ENCODE data around the gene PSEN2.
"Not testable (repeated sequence)": the region's sequence is repeated elsewhere in the genome, so short reads cannot be mapped to it uniquely, and the experiment has no call there.

Gene PSEN2

DNA sequence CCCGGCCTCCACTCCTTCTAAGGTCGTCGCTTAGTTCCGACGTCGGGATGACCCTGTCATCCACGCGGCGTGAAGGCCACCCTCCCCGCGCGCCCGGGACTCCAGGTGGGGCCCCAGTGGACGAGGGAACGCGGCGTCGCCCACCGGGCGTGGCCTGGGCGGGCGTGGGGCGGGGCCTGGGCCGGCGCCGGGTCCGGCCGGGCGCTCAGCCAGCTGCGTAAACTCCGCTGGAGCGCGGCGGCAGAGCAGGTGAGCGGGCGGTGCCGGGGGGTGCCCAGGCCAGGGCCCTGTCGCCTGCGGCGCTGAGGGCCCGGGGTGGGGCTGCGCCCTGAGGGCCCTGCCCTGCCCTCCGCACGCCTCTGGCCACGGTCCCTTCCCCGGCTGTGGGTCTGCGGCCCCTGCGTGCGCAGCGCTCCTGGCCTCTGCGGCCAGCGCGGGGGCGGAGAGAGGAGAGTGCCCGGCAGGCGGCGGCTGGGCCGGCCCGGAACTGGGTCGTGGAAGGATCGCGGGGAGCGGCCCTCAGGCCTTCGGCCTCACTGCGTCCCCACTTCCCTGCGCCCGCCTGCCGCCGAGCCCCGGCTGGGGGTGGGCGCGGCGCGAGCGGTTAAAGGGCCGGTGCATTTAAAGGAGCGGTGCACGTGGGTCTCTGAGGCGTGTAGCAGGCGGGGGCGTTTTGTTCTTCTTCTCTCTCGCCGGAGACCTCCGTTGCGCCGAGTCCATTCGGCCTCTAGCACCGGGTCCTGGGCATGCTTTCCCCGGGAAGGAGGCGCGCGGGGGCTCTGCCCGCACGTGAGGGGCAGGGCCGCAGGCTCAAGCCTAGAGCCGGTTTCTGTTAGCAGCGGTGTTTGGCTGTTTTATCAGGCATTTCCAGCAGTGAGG, at the start of gene PSEN2:
Gene PSEN2, plus strand, starts transcription at position 216 of the 879 bp plus-strand sequence. CDS start 11,292 bp downstream, outside the sequence.
- DNase-seq: peak; percentile 61 to 68

DNA sequence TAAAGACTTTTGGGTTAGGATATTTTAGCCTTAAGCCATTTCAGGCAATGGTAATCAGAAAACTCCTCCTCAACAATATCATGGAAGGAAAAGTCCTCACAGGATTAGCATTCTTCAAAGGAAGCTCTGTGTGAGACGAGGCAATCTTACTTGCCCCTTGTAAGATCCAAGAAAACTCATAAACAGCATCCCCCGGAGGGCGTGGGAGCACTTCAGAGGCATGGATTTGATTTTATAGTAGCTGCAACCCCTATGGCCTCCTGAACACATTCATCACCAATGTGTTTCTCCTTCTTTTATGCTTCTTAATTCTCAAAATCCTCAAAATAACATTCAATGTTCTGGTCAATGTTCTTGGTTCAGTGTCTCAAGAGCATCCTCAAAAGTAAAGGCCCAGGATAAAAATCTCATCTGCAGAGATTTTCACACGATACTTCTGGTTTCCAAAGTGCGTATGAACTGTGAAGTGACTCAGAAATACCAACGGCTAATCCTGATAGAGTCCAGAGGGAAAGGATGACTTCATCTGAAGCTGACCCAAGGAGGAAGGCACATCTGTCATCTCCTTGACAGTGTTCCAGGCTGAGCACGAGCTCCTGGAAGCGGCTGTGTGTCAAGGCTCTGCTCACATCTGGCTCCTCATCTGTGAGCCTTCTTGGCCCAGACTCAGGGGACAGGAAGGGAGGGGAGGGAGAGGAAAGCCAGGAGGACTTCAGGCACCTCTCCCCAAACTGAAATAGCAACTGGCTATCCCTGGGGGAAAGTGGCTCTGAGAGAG, 49.3 kb upstream of the PSEN2 start:
- DNase-seq: no peak

DNA sequence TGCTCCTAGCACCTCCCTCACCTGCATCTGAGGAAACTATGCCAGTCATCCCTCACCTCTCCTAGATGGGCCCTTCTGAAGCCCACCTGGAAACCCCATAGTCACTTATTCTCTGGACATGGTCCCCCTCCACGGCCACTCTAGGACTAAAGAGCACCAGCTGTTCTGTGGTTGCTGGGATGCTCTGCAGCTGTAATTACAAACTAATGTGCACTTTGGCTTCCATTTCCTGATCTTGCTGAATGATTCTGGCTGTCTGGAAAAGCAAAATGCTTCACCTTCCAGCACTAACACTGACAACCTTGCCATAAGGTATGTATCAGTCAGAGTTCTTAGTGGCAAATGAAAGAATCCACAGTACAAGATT, 48.7 kb upstream of the PSEN2 start:
- no peak for DNase-seq

DNA sequence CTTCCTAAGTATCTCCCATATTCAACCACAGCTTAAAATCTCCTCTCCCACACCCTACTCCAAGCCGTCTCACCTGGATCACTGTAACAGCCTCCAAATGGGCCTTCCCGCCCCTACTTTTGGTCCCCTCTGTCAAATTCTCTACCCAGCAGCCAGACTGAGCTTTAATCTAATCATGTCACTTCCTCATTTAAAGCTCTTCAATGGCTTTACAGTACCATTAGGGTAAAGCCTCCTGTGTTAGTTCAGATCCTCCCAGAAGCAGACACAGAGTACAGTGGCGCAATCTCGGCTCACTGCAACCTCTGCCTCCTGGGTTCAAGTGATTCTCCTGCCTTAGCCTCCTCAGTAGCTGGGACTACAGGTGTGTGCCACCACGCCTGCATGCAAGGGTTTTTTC, 46.8 kb upstream of the PSEN2 start:
- no peak for DNase-seq

DNA sequence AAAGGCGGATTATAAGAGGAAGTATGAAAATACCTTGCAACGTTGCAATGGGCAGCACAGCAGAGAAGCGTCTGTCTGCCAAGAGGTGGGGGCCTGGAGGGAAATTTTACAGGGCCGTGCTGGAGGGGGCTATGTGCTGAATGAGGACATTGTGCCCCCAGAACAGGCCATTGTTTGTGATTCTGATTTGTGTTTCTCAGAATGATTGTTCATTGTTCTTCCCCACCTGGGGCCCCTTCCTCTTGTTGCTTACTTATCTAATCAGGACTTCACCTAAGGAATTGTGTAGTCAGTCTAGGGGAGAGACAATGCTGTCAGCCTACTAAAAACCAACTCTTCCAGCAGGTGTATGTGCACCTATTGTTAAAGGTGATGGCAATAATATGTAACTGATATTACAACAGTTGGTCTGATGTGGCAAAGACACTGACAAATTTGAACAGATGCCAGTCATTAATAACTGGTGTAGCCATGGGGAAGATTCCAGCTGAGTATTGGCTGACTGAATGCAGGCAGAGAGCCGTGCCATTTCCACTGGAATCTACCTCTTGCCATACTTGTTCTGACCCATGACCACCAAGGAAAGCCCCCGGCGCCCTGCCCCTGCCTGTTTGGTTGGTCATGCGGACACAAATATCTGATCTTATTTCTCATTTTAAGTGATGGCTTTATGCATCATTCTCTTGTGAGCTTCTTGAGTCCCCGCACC, 45.2 kb upstream of the PSEN2 start:
- DNase-seq: no peak

DNA sequence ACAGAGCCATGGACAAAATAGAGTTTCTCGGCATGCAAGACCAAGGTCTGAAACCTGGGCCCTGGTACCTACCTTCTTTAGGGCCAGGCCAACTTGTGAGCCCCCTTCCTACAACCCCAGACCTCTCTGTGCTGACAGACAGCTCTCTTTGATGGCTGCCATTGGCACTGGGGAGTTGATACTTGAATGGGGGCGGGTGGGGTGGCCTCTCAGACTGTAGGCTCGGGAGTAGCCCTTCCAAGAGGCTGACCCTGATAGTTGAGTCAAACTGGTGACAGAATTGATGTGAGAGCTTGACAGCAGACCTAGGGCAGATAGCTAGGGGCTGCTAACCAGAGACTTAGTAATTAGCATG, 44.7 kb upstream of the PSEN2 start:
- no peak for DNase-seq

DNA sequence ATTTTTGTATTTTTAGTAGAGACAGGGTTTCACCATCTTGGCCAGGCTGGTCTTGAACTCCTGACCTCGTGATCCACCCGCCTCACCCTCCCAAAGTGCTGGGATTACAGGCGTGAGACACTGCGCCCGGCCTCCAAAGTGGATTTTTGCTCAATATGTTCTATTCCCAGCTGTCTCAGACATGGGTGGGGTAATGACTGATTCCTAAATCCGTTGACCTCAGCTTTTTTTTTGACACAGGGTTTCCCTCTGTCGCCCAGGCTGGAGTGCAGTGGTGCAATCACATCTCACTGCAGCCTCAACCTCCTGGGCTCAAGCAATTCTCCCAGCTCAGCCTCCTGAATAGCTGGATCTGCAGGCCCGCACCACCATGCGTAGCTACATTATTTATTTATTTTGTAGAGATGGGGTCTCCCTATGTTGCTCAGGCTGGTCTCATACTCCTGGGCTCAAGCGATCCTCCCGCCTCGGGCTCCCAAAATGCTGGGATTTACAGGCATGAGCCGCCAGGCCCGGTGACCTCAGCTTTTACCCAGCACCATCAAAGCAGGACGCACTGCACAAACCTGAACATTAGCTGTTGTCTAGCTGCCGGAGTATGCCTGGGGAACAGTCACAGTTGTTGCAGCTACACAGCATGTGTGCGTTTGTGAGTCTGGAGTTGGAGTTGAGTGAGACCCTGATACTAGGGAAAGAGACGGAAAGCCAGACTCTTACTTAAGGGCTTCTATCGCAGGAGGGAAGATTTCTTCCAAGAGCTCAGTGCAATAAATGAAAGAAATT, 43.7 kb upstream of the PSEN2 start:
- no peak for DNase-seq

DNA sequence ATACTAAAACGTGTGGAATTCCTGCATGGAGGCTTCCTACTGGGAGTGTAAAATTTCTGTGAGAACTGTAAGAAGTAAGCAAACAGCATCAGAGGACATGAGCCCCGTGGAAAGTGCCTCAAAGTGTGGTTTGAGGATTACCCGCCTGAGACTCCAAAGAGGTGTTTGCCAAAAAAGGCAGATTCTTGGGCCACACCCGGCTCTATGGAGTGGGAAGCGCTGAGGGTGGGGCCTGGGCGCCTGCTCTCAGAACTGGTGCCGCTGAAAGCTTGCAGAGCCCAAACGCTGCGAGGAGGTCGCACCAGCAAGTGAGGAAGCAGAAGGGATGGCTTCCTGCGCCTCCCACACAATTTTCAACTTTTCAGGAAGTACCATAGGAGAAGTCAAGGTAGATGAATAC, 43.0 kb upstream of the PSEN2 start:
- peak in 1 of 2 donors; percentile 7 for DNase-seq

DNA sequence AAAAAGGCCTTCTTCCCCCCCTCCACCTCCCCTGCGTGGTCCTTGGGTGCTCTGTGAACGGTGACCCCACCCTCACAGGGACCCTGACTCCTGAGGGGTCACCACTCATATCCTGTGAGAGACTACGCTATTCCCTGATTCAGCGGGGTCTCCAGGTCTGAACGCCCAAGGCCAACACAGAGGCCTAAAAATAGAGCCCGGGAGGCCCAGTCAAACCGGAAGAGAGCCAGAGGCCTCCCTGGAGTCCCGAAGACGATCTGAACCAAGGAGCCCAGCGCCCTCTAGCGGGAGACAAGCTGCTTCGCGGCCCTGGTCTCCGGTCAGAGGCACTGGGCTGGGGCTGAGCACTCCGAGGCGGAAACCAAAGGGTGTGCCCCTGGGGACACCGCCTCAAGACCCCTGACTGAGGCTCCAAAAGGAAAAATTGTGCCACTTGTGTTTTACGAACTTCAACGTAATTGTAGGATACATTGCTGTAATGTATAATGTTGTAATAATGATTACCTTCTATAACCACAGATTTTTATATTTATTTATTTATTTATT, 42.4 kb upstream of the PSEN2 start:
- DNase-seq: peak; percentile 92 to 93

DNA sequence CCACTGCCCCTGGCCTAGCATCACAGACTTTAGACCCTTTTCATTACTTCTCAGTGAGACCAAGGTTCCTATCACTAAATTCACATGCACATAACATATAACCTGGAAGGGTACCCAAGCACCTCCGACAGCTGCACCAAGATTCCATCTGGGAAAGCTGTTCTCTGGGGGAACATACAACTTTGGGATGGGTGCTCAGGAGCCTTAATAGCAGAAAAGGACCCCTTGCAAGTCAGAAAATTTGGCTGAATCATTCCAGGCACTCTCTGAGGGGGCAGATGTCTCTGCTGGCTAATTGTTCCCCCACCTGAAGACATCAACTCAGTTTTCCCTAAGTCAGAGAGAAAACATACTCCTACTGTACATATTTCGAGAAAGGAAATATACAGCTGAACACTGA, 41.3 kb upstream of the PSEN2 start:
- no peak for DNase-seq

DNA sequence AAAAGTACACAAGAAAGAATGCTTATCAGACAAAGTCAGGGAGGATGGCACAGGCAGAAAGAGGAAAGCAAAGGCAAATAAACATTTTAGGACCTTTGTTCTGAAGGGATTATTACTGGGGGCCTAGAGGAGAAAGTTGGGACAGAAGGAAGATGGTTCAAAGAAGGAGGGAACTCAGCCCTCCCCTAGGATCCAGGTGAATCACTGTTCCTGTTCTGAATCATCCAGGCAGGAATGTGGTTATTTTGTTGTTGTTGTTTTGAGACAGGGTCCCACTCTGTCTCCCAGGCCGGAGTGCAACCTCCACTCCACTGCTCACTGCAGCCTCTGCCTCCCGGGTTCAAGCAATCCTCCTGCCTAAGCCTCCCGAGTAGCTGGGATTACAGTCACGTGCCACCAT, 38.5 kb upstream of the PSEN2 start:
- no peak for DNase-seq

DNA sequence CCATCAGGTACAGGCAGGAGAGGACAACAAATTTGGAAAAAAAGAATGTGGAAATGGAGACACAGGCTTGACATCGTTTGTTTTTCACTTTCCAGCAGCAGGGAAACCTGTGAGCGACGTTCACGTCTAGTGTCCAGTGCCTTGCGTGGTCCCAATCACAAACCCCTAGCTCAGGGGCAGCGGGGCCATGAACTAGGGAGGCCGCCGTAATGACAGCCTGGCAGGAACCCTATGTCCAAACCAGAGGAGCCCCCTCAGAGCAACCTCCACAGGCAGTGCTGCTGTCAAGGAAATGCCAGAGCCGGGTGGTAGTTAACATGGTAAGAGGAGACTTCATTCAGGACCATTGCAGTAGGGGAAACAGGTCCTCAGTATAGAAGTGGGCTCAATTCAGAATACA, 37.8 kb upstream of the PSEN2 start:
- no peak for DNase-seq

DNA sequence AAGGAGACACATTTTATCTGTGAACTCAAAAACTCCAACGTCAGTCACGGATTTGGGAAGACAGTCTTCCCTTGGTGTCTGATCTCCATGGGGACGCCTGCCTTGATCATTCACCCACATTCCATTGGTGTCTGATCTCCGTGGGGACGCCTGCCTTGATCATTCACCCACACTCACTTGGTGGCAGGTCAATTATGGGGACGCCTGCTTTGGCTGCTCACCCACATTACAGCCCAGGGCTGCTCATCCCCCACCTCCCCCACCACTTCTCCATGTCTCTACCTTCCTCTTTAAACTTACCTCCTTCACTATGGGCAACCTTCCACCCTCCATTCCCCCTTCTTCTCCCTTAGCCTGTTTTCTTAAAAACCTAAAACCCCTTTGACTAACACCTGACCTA, 36.2 kb upstream of the PSEN2 start:
- DNase-seq: not testable (repeated sequence)

DNA sequence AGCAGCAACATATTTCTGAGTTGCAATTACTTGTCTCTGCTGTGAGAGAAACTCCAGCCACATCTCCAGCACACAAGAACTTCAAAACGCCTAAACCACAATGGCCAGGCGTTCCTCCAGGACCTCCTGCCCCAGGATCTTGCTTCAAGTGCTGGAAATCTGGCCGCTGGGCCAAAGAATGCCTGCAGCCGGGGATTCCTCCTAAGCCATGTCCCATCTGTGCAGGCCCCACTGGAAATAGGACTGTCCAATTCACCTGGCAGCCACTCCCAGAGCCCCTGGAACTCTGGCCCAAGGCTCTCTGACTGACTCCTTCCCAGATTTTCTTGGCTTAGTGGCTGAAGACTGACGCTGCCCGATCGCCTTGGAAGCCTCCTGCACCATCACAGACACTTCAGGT, 35.0 kb upstream of the PSEN2 start:
- DNase-seq: not testable (repeated sequence)

DNA sequence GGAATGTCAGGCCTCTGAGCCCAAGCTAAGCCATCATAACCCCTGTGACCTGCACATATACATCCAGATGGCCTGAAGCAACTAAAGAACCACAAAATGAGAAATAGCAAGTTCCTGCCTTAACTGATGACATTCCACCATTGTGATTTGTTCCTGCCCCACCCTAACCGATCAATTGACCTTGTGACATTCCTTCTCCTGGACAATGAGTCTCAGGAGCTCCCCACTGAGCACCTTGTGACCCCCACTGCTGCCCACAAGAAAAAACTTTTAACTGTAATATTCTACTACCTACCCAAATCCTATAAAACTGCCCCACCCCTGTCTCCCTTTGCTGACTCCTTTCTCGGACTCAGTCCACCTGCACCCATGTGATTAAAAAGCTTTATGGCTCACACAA, 32.5 kb upstream of the PSEN2 start:
- not testable (repeated sequence) for DNase-seq

DNA sequence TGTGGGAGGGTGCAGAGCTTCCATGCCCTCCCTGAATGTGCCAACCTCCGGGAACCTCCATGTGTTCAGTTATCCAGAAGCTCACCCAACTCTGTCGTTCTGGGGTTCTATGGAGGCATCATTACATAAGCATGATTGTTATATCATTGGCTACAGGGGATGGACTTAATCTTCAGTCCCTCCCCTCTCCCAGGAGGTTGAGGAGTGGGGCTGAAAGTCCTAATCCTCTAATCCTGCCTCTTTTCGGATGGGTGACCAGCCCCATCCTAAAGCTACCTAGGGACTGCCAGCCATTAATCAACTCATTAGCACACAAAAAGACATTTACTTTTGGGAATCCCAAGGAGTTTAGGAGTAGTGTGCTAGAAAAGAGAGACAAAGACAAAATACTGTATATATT, 32.0 kb upstream of the PSEN2 start:
- no peak for DNase-seq

DNA sequence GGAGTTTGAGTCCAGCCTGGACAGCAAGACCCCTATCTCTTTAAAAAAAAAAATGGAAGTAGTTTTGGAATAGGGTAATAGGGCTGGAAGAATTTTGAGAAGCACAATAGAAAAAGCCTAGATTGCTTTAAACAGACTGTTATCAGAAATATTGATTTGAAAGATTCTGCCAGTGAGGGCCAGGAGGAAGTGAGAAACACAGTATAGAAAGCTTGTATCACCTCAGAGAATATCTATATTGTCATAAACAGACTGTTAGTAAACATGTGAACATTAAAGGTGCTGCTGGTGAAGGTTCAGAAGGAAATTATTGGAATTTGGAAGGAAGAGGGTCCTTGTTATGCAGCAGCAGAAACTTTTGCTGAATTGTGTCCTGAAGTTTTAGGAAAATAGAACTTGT, 24.8 kb upstream of the PSEN2 start:
- no peak for DNase-seq

DNA sequence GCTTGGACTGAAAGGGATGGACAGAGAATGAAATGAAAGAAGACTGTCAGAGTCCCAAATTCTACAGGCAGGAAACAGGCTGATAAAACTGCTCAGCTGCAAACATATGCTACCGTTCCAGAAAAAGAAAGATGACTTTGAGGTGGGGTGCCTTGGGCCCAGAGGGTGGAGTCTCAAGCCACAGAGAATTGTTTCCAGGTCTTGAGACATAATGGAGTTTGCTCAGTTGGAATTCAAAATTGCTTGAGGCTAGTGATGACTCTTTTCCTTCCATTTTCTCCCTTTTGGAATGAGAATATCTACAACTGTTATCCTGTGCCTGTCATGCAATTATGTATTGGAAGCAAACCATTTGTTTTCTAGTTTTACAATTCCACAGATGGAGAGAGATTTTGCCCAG, 23.6 kb upstream of the PSEN2 start:
- no peak for DNase-seq

DNA sequence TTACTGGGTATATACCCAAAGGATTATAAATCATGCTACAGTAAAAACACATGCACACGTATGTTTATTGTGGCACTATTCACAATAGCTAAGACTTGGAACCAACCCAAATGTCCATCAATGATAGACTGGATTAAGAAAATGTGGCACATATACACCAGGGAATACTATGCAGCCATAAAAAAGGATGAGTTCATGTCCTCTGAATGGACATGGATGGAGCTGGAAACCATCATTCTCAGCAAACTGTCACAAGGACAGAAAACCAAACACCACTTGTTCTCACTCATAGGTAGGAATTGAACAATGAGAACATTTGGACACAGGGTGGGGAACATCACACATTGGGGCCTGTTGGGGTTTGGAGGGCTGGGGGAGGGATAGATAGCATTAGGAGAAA, 15.9 kb upstream of the PSEN2 start:
- not testable (repeated sequence) for DNase-seq

DNA sequence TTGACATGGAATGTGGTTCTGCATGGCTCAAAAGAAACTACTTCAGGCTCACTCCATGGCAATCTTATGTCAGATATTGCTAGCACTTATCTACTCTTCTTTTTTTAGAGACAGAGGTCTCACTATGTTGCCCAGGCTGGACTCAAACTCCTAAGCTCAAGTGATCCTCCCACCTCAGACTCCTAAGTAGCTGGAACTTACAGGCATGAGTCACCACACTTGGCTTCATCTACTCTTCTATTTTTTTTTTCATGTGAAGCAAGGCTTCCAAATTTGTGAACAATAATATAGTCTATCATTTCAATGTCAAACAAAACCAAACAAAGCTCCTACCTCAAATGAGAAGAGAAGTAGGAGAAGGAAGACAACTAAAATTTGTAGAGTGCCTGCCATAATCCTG, 7.5 kb upstream of the PSEN2 start:
- DNase-seq: no peak

DNA sequence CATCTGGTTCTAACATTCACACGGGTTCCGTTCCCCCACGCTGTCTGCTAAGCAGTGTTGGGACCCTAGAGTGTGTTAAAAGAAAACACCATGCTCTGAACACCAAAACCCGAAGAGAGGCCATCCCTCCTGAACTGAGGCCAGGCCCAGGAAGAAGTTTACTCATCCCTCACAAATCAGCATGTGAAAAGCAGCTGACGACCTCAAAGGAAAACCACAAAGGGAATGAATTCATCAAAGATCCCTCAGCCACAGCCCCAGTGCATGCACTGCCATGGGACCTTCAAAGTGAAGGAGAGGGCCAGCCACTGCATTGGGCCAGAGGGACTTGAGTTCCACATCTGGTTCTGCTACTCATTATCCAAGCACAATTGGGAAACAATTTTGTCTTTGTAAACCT, 7.0 kb upstream of the PSEN2 start:
- no peak for DNase-seq

DNA sequence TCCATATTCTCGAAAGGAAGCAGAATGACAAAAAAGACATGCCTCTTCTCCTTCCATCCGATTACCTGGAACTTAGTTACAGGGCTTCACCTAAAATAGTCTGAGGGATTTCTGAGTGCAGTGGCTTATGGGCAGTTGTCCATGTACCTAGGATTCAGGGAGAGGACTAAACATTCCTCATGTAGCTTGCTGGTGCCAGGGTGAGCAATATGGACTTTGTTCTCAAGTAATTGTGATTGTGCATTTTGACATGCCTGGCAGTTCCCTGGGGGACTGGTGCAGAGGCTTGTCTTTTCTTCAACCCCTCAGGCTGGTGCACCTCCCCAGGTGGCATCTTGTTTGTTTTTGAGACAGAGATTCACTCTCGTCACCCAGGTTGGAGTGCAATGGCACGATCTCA, 6.1 kb upstream of the PSEN2 start:
- no peak for DNase-seq

DNA sequence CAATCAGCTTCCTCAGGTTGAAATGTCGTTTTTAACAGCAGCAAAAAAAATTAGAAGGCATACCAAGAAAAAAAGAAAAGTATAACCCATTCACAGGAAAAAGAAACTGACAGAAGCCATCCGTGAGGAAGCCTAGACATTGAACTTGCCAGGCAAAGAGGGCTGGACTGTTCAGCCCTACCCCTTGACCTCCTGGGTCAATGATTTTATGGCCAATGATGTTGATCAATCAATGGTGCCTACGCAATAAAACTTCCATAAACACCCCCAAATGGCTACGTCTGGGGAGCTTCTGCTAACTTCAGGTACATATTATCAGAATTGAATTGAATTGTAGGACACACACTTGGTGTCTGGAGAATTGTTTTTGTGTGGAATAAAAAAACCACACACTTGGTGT, 4.8 kb upstream of the PSEN2 start:
- no peak for DNase-seq
